Activated naive CD8-positive, alpha-beta T cell treated with anti-CD3 and anti-CD28 coated beads, Interleukin-2, amount 50 U/mL, for 24 hours (primary cell): ENCODE results near the gene ILDR1.
"Not testable (repeated sequence)": the region's sequence is repeated elsewhere in the genome, so short reads cannot be mapped to it uniquely, and the experiment has no call there.

Experiments
- ATAC-seq: fragments of 150-1000 bp; cut with Tn5 transposase; one replicate; pipeline ENCODE4 v1.10.0; 2021
- DNase-seq: peaks from one replicate; pipeline ENCODE4 v3.0.0; 2021
- H3K27ac Mint-ChIP-seq: one replicate; pipeline ENCODE4 v1.8.0; 2021; ENCODE audit warnings: mild to moderate bottlenecking, mixed read lengths
- H3K27me3 Mint-ChIP-seq: one replicate; pipeline ENCODE4 v1.8.0; 2021; ENCODE audit warnings: mixed read lengths
- H3K36me3 Mint-ChIP-seq: one replicate; pipeline ENCODE4 v1.8.0; 2021; ENCODE audit warnings: low read depth, mixed read lengths
- H3K4me1 Mint-ChIP-seq: one replicate; pipeline ENCODE4 v1.8.0; 2021; ENCODE audit warnings: mixed read lengths
- H3K4me3 Mint-ChIP-seq: one replicate; pipeline ENCODE4 v1.8.0; 2021; ENCODE audit warnings: mild to moderate bottlenecking, moderate library complexity, mixed read lengths
- H3K9me3 Mint-ChIP-seq: one replicate; pipeline ENCODE4 v1.8.0; 2021; ENCODE audit warnings: mixed read lengths

The ILDR1 gene

GRCh38 chr3:122021811-122022401 lies at the start of gene ILDR1:
Gene ILDR1 (minus strand): TSS chr3:122022247. CDS start chr3:122022077, 170 bp downstream.
- no peak for ATAC-seq
- no peaks in the 10 kb centered on the region for H3K9me3 Mint-ChIP-seq
- no peak within 1 kb of the TSS for H3K4me3 Mint-ChIP-seq
- H3K4me1 Mint-ChIP-seq: peaks cover 6% of the 10 kb centered on the region
- peaks cover 31% of the 10 kb centered on the region for H3K27me3 Mint-ChIP-seq
- no peak within 1 kb of the TSS for H3K27ac Mint-ChIP-seq
- DNase-seq: no peak
- no peaks in the 10 kb centered on the region for H3K36me3 Mint-ChIP-seq

DNA sequence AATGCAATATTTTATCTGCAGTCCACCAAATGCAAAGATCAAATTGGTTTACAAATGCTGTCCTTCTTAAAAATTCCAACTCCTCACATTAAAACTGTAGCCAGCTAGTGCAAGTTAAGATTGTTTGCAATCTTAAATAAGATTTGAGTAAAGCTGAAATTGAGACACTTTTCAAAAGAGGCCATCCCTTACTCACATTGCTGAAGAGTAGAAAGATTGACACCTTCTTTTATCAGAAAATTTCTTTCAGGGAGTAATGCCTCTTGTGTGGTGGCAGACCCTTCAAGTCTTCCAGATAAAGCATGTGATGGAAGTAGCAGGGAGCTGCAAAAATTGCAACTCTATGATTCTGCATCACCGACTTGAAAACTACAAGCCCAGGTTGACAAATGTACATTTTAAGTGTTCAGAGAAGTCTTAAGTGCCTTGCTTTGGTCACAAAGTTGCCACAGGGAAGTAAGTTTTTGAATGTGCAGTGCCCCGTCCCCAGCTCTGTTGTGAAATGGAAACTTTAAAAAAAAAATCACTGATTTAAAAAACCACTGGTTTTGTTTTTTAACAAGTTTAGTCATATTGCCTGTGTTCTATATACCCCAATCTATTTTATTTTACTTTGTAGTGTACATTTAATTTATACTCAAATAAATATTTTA lies 45.7 kb upstream of the ILDR1 start:
- no peak for DNase-seq
- Mint-ChIP-seq H3K4me1 (peaks cover 17% of the 10 kb centered on the region), H3K36me3 (no peaks in the 10 kb centered on the region), H3K27ac (no peak overlapping the region), H3K27me3 (no peaks in the 10 kb centered on the region), H3K9me3 (no peaks in the 10 kb centered on the region), H3K4me3 (no peak overlapping the region)
- no peak for ATAC-seq

GRCh38 chr3:122067214-122067550 lies 45.1 kb upstream of the ILDR1 start:
- Mint-ChIP-seq H3K27ac (no peak overlapping the region), H3K27me3 (no peaks in the 10 kb centered on the region), H3K4me1 (peaks cover 17% of the 10 kb centered on the region), H3K9me3 (no peaks in the 10 kb centered on the region), H3K4me3 (no peak overlapping the region), H3K36me3 (no peaks in the 10 kb centered on the region)
- no peak for ATAC-seq
- DNase-seq: no peak

DNA sequence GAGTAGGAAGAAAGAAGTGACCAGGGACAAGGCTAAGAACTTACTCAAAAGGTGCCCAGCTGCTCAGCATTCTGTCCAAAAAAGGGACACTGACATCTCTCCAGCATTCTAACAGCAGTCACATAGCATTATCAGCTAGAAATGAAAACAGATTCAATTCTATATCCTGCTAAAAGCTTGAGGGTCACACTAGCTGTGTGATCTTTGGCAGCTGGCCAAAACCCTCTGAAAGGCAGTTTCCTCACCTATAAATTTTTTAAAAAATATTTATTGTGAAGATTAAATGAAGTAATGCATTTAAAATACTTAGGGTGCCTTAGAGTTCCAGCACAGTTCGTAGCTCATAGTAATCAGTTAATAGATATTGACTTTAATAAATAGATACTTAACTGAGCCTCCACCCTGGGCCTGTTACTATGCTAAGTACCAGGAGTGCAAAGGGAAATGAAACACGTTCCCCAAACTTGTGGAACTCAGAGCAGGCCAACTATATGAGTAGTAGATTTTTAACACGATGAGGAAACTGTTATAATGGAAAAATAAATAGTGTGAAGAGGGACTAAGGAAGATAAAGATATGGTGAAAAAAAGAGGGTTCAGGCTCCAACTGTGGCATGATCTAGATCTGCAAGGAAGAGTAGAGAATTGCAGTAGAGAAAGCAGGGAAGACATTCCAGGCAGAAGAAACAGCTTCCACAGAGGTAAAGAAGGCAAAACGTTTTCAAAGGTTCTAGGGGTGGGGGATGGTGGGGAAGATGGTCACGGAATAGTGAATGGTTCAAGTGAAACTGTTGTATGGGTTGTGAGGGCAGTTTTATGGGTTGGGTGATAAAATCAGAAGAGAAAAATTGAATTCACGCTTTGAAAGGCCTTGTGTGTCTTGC lies 44.5 kb upstream of the ILDR1 start:
- Mint-ChIP-seq H3K4me1 (peaks cover 17% of the 10 kb centered on the region), H3K27ac (no peak overlapping the region), H3K9me3 (no peaks in the 10 kb centered on the region), H3K4me3 (no peak overlapping the region), H3K27me3 (no peaks in the 10 kb centered on the region), H3K36me3 (no peaks in the 10 kb centered on the region)
- DNase-seq: no peak
- no peak for ATAC-seq

DNA sequence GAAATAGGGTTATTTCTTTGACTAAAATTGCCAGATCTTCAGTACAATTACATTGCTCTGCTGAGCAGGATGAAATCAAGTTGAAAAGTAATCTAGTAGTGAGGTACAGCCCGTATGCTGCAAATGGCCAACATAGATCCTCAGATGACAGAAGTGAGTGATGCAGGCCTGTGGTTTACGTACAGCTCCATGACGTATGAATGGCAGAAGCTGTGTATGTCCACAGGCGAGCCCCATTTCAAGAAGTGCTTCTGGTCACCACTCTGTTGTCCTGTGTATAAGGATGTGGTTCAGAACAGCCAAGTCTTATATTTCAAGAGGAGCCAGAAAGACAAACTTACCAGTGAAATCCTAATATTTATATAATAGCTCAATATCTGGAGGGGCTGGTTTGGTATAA lies 42.3 kb upstream of the ILDR1 start:
- ATAC-seq: no peak
- H3K4me1 Mint-ChIP-seq: peaks cover 20% of the 10 kb centered on the region
- no peaks in the 10 kb centered on the region for H3K9me3 Mint-ChIP-seq
- H3K27me3 Mint-ChIP-seq: no peaks in the 10 kb centered on the region
- H3K36me3 Mint-ChIP-seq: no peaks in the 10 kb centered on the region
- H3K27ac Mint-ChIP-seq: no peak overlapping the region
- DNase-seq: no peak
- H3K4me3 Mint-ChIP-seq: no peak overlapping the region

DNA sequence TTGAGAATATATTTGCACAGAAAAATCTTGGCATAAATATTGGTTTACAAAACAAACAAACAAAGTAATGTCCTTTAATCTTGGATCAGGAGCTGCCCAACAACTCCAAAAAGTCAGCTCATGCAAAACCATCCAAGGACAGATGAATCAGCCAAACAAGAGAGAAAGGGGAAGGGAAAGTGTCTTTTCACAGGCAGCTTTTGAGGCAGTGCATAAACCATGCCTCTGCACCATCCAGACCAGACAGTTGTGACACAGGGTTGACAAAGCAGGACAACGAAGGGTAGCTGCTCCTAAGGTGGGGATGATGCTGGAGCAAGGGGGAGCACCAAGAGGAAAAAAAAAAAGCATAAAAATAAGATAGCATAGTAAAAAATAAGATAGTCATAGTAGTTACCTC lies 41.9 kb upstream of the ILDR1 start:
- ATAC-seq (no peak), DNase-seq (no peak)
- Mint-ChIP-seq H3K27ac (no peak overlapping the region), H3K4me3 (no peak overlapping the region), H3K9me3 (no peaks in the 10 kb centered on the region), H3K36me3 (no peaks in the 10 kb centered on the region), H3K27me3 (peaks cover 2% of the 10 kb centered on the region), H3K4me1 (peaks cover 20% of the 10 kb centered on the region)

DNA sequence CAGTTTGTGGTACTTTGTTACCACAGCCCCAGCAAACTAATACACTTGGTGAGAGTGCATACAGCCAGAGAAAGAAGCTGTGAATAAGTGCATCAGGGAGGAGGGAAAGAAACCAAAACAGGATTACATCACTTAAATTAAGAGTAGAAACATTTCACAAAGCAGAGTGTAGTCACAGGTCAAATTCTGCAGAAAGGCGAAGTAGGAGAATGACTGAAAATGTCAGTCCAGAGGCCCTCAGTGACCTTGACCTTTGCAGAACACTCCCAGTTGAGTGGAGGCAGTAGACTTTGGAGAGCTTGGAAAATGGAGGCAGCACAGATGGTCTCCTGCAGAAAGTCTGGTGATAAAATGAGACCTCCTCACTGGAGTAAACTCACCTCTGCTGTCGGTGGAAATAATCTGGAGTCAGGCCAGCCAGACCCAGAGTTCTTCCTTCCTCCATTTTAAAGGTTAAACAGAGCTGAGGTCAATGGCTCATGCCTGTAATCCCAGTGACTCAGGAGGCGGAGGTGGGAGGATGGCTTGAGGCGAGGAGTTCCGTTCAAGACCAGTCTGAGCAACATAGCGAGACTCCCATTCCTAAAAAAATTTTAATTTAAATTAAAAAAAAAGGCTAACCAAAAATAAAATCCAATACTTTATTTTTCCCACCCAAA lies 38.1 kb upstream of the ILDR1 start:
- Mint-ChIP-seq H3K36me3 (no peaks in the 10 kb centered on the region), H3K9me3 (no peaks in the 10 kb centered on the region), H3K27me3 (peaks cover 9% of the 10 kb centered on the region), H3K4me1 (peaks cover 4% of the 10 kb centered on the region), H3K27ac (no peak overlapping the region), H3K4me3 (no peak overlapping the region)
- ATAC-seq (peak; percentile 40), DNase-seq (no peak)

GRCh38 chr3:122058294-122058693 lies 36.2 kb upstream of the ILDR1 start:
- ATAC-seq (no peak), DNase-seq (no peak)
- H3K27me3 Mint-ChIP-seq: peaks cover 12% of the 10 kb centered on the region
- H3K36me3 Mint-ChIP-seq: no peaks in the 10 kb centered on the region
- no peak overlapping the region for H3K27ac Mint-ChIP-seq
- no peaks in the 10 kb centered on the region for H3K9me3 Mint-ChIP-seq
- no peak overlapping the region for H3K4me3 Mint-ChIP-seq
- H3K4me1 Mint-ChIP-seq: peaks cover 3% of the 10 kb centered on the region

- DNase-seq (no peak), ATAC-seq (no peak)
- peaks cover 6% of the 10 kb centered on the region for H3K4me1 Mint-ChIP-seq
- no peak overlapping the region for H3K4me3 Mint-ChIP-seq
- no peaks in the 10 kb centered on the region for H3K9me3 Mint-ChIP-seq
- no peaks in the 10 kb centered on the region for H3K36me3 Mint-ChIP-seq
- no peak overlapping the region for H3K27ac Mint-ChIP-seq
- H3K27me3 Mint-ChIP-seq: peaks cover 15% of the 10 kb centered on the region
Measured at GRCh38 chr3:122057671-122058070, 35.6 kb upstream of the ILDR1 start.

GRCh38 chr3:122055215-122055614 lies 33.2 kb upstream of the ILDR1 start, which contains the start of gene CD86:
Gene CD86 (plus strand): TSS chr3:122055362. CDS start chr3:122055490, 128 bp downstream.
- DNase-seq (no peak), ATAC-seq (peak; percentile 59)
- peak within 1 kb of the TSS; percentile 13 for H3K27ac Mint-ChIP-seq
- peaks cover 21% of the 10 kb centered on the region for H3K27me3 Mint-ChIP-seq
- H3K4me1 Mint-ChIP-seq: peaks cover 6% of the 10 kb centered on the region
- peak within 1 kb of the TSS; percentile 21 for H3K4me3 Mint-ChIP-seq
- H3K36me3 Mint-ChIP-seq: no peaks in the 10 kb centered on the region
- H3K9me3 Mint-ChIP-seq: no peaks in the 10 kb centered on the region

DNA sequence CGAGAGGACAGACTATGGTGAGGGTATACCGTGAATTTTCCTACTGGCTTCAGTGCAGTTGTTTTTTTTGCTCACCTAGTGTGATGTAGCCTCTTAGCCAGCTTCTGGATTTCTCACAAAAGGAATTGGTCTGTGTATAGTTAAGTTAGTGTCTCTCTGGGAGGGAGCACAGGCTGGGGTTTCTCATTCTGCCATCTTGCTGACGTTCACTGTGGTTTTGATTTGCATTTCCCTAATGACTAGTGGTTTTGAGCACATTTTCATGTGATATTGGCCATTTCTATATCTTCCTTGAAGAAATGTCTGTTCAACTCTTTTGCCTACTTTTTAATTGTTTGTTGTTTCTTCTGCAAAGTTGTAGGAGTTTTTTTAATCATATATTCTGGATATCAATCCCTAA lies 30.9 kb upstream of the ILDR1 start:
- no peak for DNase-seq
- Mint-ChIP-seq H3K4me3 (no peak overlapping the region), H3K27me3 (peaks cover 19% of the 10 kb centered on the region), H3K9me3 (no peaks in the 10 kb centered on the region), H3K36me3 (no peaks in the 10 kb centered on the region), H3K4me1 (peaks cover 4% of the 10 kb centered on the region), H3K27ac (no peak overlapping the region)
- ATAC-seq: no peak

- H3K27me3 Mint-ChIP-seq, H3K4me3 Mint-ChIP-seq, H3K36me3 Mint-ChIP-seq, DNase-seq, H3K27ac Mint-ChIP-seq, H3K9me3 Mint-ChIP-seq, ATAC-seq, H3K4me1 Mint-ChIP-seq: not testable (repeated sequence)
Measured at GRCh38 chr3:122047773-122048172, 25.7 kb upstream of the ILDR1 start.

DNA sequence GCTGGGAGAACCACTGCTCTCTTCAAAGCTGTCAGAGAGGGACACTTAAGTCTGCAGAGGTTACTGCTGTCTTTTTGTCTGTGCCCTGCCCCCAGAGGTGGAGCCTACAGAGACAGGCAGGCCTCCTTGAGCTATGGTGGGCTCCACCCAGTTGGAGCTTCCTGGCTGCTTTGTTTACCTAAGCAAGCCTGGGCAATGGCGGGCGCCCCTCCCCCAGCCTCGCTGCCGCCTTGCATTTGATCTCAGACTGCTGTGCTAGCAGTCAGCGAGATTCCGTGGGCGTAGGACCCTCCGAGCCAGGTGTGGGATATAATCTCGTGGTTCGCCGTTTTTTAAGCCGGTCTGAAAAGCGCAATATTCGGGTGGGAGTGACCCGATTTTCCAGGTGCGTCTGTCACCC lies 25.2 kb upstream of the ILDR1 start:
- not testable (repeated sequence) for ATAC-seq

GRCh38 chr3:122033023-122033422 lies 11.0 kb upstream of the ILDR1 start:
- H3K27ac Mint-ChIP-seq: no peak overlapping the region
- H3K27me3 Mint-ChIP-seq: peaks cover 6% of the 10 kb centered on the region
- DNase-seq (no peak), ATAC-seq (no peak)
- no peak overlapping the region for H3K4me3 Mint-ChIP-seq
- H3K36me3 Mint-ChIP-seq: peaks cover 13% of the 10 kb centered on the region
- peaks cover 17% of the 10 kb centered on the region for H3K4me1 Mint-ChIP-seq
- peaks cover 25% of the 10 kb centered on the region for H3K9me3 Mint-ChIP-seq

More for the DNA sequence above, 25.2 kb upstream of the ILDR1 start:
- H3K4me1 Mint-ChIP-seq, H3K36me3 Mint-ChIP-seq, DNase-seq, H3K4me3 Mint-ChIP-seq, H3K9me3 Mint-ChIP-seq, H3K27ac Mint-ChIP-seq, H3K27me3 Mint-ChIP-seq: not testable (repeated sequence)
